ENCODE results near the gene RRAGD.

RRAGD gene

DNA sequence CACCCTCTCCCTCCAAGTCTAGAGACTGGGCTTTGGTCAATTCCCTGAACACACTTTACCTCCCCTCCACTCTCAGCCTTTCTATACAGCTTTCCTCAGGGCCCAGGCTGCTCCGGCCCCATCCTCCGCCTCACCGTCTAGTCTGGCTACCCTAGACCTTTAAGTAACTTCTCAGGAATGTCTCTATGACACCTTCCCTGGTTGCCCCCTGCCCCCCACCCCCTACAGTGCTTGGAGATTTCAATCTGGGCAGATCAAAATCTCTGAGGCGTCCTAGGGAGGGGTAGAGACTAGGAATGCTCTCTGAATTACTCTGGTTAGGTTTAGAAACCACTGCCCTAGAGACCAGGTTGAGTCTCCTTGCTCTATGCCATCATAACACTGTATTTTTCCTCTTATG, 65.6 kb downstream of the RRAGD start:
- DNase-seq (ENCODE audit: low spot score) = no peak

DNA sequence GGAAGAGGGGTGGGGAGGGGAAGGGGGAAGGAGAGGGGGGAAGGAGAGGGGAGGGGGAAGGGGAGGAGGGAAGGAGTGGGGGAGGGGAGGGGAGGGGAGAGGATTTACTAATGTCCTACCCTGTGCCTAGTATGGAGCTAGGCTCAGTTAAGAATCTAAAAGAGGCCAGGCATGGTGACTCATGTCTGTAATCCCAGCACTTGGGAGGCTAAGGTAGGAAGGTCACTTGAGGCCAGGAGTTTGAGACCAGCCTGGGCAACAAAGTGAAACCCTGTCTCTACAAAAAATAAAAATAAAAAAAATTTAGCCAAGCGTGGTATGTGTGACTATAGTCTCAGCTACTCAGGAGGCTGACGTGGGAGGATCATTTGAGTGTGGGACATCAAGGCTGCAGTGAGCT, 72.5 kb downstream of the RRAGD start:
- no peak for DNase-seq (ENCODE audit: low spot score)

DNA sequence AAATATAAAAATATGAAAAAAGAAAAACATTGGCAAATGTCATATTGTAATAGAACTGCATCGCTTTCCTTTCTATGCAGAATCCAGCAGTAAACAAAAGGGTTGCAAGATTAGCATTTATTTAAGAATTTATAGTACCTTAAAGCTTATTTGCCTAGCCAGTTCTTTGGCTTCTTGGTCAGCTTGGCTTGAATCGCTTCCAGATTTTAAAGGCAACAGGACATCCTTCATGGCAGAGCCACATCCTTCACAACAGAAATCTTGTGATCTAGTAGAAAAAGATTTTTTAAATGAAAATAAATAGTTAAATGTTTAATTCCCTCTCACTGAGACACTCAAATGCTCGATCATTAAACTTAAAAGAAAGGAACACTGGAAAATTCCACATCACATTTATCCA, 76.9 kb downstream of the RRAGD start:
- DNase-seq (ENCODE audit: low spot score) = no peak

DNA sequence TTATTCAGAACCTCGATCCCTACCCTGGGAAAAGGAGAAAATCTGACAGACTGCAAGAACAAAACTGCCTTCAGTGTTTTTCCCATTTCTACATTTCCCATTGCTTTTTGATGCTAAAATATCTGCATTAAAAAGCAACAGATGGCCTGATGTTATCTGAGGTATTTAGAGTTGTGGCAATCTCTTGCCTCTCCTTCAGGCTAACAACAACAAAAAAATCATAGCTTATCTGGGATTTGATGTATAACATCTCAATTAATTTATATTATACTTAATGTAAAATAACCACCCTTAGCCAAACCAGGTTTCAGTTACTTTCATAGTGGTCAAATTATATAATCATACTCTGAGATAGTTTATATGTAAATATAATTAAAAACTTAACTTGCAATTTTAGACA, 81.2 kb downstream of the RRAGD start:
- DNase-seq (ENCODE audit: low spot score) = no peak

DNA sequence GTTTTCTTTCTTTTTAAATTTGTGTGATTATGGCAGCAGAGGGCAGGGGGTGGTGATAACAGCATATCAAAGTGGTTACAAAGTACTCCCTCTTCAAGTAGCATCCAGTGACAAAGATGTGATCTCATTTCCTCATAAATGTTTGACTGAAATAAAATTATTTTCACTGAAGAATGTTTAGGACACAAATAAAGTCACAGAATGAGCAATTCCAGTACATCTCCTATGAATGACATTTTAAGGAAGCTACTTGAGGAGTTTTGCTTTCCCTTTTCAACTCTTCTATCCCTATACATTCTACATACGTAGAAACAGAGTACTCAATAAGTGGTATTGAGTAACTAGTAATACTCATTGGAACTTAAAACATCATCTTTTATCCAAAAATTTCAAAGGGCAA, 83.1 kb downstream of the RRAGD start:
- no peak for DNase-seq (ENCODE audit: low spot score)

DNA sequence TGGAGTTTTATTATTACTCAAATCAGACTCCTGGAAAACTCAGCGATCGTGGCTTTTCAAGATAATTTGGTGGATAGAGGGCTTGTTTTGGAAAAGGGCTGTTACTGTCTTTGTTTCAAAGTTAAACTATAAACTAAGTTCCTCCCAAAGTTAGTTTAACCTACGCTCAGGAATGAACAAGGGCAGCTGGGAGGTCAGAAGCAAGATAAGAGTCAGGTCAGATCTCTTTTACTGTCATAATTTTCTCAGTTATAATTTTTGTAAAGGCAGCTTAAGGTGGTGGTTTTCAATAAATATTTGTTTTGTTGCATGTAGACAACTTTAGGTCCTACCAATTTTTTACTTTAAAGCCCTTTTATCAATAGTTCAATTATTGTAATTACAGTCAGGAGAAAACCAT, 87.8 kb downstream of the RRAGD start:
- no peak for DNase-seq (ENCODE audit: low spot score)

DNA sequence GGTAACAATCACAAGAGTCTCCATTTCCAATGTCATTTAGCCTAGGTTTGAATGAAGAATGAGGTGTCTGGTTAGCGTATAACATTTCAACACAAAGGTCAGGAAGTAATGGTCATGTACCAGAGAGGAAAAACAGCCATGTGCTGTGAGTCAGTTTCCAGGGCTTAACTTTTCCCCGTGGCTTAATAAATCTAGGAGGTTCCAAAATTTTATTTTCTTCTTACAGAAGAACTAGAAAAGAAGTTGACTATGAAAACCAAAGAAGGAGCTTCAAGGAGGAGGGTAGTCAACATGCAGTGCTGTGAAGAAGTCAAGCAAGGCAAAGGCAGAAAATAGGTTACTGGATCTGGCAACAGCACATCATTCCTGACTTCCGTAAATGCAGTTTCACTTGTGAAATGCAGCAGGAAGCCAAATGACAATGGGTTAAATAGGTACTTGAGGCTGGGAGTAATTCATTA, 88.5 kb downstream of the RRAGD start:
- DNase-seq (ENCODE audit: low spot score) = no peak

DNA sequence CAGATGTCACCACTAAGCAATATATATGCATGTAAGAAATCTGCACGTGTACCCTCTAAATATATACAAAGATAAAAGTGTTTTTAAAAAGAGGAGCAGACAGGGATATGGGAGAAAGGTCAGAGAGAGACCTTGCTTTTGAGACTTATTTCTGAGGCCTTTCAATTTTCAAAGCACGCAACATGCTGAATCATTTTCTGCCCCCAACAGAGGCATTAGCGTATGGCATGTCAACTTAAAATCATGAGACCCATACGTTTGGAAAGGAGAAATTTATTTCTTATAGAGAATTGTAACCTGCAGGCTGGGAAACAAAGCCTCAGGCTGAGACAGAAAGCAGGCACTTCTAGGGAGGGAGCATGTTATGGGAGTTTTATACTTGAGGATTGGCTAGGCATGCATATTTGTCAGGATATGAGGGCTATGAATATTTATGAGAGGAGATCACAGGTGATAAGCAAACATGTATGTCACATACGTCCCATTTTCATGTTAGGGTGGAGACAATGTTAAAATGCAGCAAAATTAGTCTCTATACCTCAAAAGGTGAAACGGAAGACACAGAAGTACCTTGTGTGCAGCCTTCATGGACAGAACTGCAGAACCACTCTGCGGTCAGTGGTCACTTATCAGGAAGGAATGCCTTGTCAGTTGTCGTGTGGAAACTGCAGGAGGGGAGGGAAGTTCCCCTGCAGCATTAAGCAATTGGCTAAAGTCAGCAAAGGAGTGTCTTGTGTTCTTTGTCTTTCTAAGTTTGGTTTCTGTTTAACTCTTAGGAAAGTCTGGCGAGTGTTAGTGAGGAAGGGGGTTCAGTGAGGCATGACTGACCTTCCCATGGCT, 90.7 kb downstream of the RRAGD start:
- DNase-seq (ENCODE audit: low spot score) = no peak

DNA sequence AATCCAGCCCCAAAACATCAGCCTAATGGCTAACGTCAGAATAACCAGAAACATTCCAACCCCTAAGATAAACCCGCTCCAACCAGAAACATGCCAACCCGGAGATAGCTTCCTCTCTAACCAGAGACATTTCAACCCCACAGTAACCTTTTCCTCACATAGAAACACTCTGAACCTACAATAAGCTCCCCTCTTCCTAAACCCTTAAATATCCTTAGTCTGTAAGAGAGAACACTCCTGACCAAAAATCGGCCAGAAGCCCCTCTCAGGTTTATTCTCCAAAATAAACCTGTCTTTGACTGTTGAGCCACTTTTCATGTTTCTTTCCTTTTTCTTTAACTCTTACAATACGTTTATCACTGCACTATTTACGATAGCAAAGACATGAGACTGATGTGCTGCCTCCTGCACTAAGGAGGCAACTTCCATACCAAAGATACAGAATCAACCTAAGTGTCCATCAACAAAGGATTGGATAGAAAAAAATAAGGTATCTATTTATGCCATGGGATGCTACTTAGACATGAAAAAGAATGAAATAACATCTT, 92.0 kb downstream of the RRAGD start:
- no peak for DNase-seq (ENCODE audit: low spot score)

DNA sequence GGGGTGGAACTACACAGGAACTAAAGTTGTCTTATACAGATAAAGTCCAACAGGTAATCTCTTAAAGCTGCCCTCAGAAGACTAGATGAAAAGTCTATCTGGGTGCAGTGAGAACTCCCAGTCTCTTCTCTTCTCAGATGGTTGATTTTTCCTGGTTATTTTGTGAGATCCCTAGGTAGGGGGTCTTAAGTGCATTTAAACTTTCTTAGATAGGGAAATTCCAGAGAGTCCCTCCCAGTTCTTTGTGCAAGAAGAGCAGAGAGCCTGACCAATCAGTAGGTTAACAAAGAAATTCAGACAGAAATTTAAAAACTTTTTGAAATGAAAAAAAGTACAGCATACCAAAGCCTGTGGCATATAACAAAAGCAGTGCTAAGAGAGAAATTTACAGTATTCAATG, 95.0 kb downstream of the RRAGD start:
- no peak for DNase-seq (ENCODE audit: low spot score)

DNA sequence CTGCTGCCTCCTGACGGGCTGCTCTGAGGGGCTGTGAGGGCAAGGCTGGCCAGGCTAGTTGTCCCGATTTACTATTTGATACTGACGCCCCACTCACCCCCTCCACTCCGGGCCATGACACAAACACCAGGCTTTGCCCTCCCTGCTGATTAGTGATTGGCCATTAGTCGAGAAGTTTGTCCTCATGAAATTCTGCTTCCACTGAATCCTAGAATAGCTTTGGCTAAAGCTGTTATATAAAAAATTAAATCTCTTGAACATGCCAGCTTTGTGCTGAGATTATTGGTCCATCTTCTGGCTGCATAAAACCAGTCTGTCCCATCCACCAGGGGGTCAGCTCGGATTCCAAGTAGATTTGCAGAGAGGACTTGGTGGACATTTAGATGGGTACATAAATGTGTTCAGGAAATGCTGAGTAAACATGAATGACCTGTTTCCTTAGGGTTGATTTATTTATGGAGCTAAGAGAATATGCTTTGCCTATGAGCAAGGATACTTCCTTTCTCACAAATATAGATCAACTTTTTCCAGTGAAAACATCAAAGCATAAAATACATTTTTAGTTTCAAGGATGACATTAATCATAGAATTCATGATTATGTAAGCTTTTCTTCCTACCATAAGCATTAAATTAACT, 96.7 kb downstream of the RRAGD start, which contains the start of gene GABRR2:
Gene GABRR2, minus strand, starts transcription at position 51 of the 637 bp plus-strand sequence. CDS start 134 bp downstream, outside the sequence.
- DNase-seq (ENCODE audit: low spot score) = no peak

DNA sequence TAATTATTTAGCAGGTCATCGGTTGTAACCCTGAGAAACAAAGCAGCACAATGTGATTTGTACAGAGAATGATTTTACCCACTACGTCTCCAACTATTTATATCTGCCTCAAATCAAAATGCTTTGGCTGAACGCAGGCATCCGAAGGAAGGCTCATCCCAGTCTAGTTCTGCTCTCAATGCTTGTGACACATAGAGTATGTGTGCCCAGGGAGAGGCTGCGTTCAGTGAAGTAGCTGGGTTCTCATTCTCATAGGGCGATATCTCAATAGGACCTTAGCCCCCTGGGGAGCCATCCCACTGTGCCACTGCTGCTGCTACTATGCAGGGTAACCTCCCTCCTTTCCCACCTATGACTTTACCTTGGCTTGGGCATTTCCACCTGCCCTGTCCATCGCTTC, 97.4 kb downstream of the RRAGD start:
- no peak for DNase-seq (ENCODE audit: low spot score)
